Common myeloid progenitor, CD34-positive (primary cell): Measurements from ENCODE around the gene WWC2.

Experiments
- CTCF ChIA-PET: fragments of 350-600 bp; sonication (Branson Sonifier 250); formaldehyde crosslinking; loops from one replicate; lab custom pipeline; 2021; ENCODE audit warnings: antibody characterized with exemption; lab: Charles Lee
- POLR2A ChIA-PET: fragments of 350-600 bp; sonication (Branson Sonifier 250); formaldehyde crosslinking; loops from one replicate; lab custom pipeline; 2021; ENCODE audit warnings: antibody characterized with exemption; lab: Charles Lee
- DNase-seq, 3 donors: peaks; one replicate each; pipeline versions ENCODE4 v3.0.0 to v3.0.0-alpha.2; 2013
- H3K27ac ChIP-seq, 2 experiments: 1 replicate in 1 of 2; 2 replicates in 1 of 2; pipeline ENCODE4 v1.7.0; 2013; ENCODE audit warnings: inconsistent platforms in 2 of 2, low read length in 2 of 2, mild to moderate bottlenecking in 2 of 2, low read depth in 1 of 2, moderate library complexity in 1 of 2; ENCODE audit not compliant: severe bottlenecking in 2 of 2, insufficient read depth in 1 of 2, poor library complexity in 1 of 2
- H3K27me3 ChIP-seq, 5 experiments: replicated peaks in 2 of 5; 1 replicate in 3 of 5; 2 replicates in 2 of 5; pipeline versions ENCODE4 v1.6.1 to v1.7.0; 2013; ENCODE audit warnings: low read length in 4 of 5, mild to moderate bottlenecking in 2 of 5, moderate library complexity in 2 of 5, inconsistent platforms in 1 of 5; ENCODE audit not compliant: insufficient read depth in 5 of 5, control insufficient read depth in 4 of 5
- H3K36me3 ChIP-seq, 4 experiments: 1 replicate in 2 of 4; 2 replicates in 2 of 4; pipeline versions ENCODE4 v1.6.1 to v1.7.0; 2013; ENCODE audit warnings: low read length in 3 of 4, control low read depth in 1 of 4, mild to moderate bottlenecking in 1 of 4; ENCODE audit not compliant: control insufficient read depth in 4 of 4, insufficient read depth in 4 of 4
- H3K4me1 ChIP-seq, 4 experiments: 1 replicate in 3 of 4; 2 replicates in 1 of 4; pipeline versions ENCODE4 v1.6.1 to v1.7.1; 2013; ENCODE audit warnings: low read length in 3 of 4, mild to moderate bottlenecking in 3 of 4, control low read depth in 1 of 4, inconsistent platforms in 1 of 4, moderate library complexity in 1 of 4; ENCODE audit not compliant: control insufficient read depth in 4 of 4, insufficient read depth in 4 of 4; ENCODE audit errors: control extremely low read depth in 1 of 4
- H3K4me3 ChIP-seq, 7 experiments: 1 replicate in 4 of 7; 2 replicates in 3 of 7; pipeline versions ENCODE4 v1.5.1 to v1.7.0; 2013; ENCODE audit warnings: mild to moderate bottlenecking in 7 of 7, low read length in 6 of 7, moderate library complexity in 6 of 7, inconsistent platforms in 2 of 7, low read depth in 2 of 7, control low read depth in 1 of 7; ENCODE audit not compliant: insufficient read depth in 4 of 7, control insufficient read depth in 1 of 7; ENCODE audit errors: extremely low read depth in 1 of 7
- H3K9me3 ChIP-seq, 5 experiments: 1 replicate in 4 of 5; 2 replicates in 1 of 5; pipeline versions ENCODE4 v1.6.1 to v1.7.1; 2013; ENCODE audit warnings: low read length in 4 of 5, mild to moderate bottlenecking in 2 of 5, inconsistent platforms in 1 of 5, low read depth in 1 of 5, moderate library complexity in 1 of 5; ENCODE audit not compliant: control insufficient read depth in 4 of 5, insufficient read depth in 2 of 5; ENCODE audit errors: control extremely low read depth in 1 of 5
- WGBS: methylation state at CpG from one replicate; pipeline ENCODE4 v1.1.5; 2013; ENCODE audit not compliant: insufficient coverage; 5-methylcytosine and 5-hydroxymethylcytosine counted together

WWC2 gene

DNA sequence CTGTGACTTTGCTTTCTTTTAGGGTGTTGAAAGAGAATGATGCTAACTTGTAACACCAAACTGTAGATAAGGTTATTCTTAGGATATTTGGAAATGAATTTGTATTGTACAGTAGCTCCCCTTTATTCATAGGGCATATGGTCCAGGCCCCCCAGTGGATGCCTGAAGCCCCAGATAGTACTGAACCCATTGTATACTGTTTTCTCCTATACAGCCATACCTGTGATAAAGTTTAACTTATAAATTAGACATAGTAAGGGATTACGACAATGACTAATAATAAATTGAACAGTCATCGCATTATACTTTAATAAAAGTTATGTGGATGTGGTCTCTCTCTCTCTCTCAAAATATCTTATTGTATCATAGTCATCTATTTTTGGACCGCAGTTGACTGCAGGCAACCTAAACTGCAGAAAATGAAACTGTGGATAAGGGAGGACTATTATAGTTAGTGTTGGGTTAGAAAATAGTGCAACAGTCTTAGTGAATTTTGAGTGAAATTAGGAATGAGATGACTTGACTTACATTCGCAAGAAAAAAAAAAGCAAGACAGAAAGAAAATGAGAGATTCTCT, 115.9 kb downstream of the WWC2 start:
- POLR2A ChIA-PET = no interaction called here
- CTCF ChIA-PET = interaction anchor here (0.5 to 1.3 kb wide), 3 partner anchors 11 to 696 kb away, joined by 3 read pairs; no protein-coding TSS in a partner anchor
- no peak for DNase-seq
- H3K27ac ChIP-seq = no peak overlapping the region
- H3K4me3 ChIP-seq = no peak overlapping the region
- H3K27me3 ChIP-seq = no peaks in the 10 kb centered on the region
- no CpG with 5 or more reads among the region's 4 CpGs for WGBS
- peaks cover 0 to 5% (median 0%) of the 10 kb centered on the region in 4 experiments for H3K4me1 ChIP-seq
- H3K9me3 ChIP-seq = no peaks in the 10 kb centered on the region
- H3K36me3 ChIP-seq = peaks cover 0 to under 1% (median 0%) of the 10 kb centered on the region in 4 experiments

DNA sequence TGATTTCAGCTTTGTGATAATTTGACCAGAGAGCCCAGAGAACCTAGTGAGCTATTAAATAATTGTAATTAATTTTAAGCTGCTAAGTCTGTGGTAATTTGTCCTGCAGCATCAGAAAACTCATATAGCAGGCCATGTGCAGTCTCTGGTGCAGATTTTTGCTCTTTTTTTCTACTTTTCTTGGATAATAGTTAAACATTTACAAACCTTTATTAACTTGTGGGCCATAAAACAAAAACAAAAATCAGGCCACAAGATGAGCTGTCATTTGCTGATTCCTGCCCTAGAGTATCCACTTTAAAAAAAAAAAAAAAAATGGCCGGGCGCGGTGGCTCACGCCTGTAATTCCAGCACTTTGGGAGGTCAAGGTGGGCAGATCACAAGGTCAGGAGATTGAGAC, 121.2 kb downstream of the WWC2 start:
- H3K9me3 ChIP-seq = no peaks in the 10 kb centered on the region
- H3K4me3 ChIP-seq = no peak overlapping the region
- H3K27ac ChIP-seq = no peak overlapping the region
- WGBS = no CpG with 5 or more reads among the region's 4 CpGs
- H3K4me1 ChIP-seq = peaks cover 0 to 5% (median 0%) of the 10 kb centered on the region in 4 experiments
- H3K36me3 ChIP-seq = peaks cover 0 to 2% (median 0%) of the 10 kb centered on the region in 4 experiments
- CTCF ChIA-PET = interaction anchor here (1.3 to 1.5 kb wide), 2 partner anchors 30 to 282 kb away, joined by 4 to 5 read pairs; no protein-coding TSS in a partner anchor
- no peak for DNase-seq
- POLR2A ChIA-PET = no interaction called here
- H3K27me3 ChIP-seq = no peaks in the 10 kb centered on the region

DNA sequence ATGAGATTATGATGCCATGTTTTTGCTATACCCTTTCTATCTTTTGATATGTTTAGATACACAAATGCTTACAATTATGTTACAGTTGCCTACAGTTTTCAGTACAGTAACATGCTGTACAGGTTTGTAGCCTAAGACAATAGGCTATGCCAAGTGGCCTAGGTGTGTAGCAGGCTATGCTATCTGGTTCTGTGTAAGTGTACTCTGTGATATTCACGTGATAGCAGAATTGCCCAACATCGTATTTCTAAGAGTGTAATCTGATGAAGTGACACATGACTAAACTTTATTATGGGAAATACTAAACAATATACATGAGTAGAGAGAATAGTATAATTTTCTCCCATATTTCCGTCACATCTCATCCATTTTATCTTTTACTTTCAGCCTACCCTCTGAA, 124.0 kb downstream of the WWC2 start:
- WGBS = no CpG with 5 or more reads among the region's 3 CpGs
- POLR2A ChIA-PET = no interaction called here
- CTCF ChIA-PET = no interaction called here

DNA sequence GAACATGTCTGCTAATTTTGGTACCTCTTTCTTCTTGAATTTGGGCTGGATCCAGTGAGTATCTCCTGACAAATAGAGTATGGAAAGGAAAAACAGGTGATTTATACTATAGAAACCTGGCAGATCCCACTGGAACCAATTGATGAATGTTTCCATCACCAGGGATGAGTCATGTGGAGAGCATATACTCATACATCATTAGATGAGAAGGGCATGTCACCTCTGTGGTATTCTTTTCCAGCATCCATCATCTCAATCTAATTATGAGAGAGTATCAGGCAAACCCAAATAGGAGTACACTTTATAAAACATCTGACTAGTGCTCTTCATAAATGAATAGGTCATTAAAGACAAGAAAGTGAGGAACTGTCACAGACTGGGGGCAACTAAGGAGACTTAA, 130.3 kb downstream of the WWC2 start:
- Histone ChIP-seq H3K4me1 (no peaks in the 10 kb centered on the region), H3K27ac (no peak overlapping the region), H3K9me3 (no peaks in the 10 kb centered on the region), H3K36me3 (no peaks in the 10 kb centered on the region), H3K4me3 (no peak overlapping the region), H3K27me3 (no peaks in the 10 kb centered on the region)
- DNase-seq = no peak
- ChIA-PET POLR2A (no interaction called here), CTCF (interaction anchor here (1.8 kb wide), 1 partner anchor 35 kb away, joined by 5 read pairs; no protein-coding TSS in a partner anchor)

More for the DNA sequence above, 124.0 kb downstream of the WWC2 start:
- Histone ChIP-seq H3K27ac (no peak overlapping the region), H3K4me3 (no peak overlapping the region), H3K4me1 (no peaks in the 10 kb centered on the region), H3K36me3 (peaks cover 0 to 2% (median 0%) of the 10 kb centered on the region in 4 experiments), H3K27me3 (no peaks in the 10 kb centered on the region), H3K9me3 (no peaks in the 10 kb centered on the region)
- DNase-seq = no peak

DNA sequence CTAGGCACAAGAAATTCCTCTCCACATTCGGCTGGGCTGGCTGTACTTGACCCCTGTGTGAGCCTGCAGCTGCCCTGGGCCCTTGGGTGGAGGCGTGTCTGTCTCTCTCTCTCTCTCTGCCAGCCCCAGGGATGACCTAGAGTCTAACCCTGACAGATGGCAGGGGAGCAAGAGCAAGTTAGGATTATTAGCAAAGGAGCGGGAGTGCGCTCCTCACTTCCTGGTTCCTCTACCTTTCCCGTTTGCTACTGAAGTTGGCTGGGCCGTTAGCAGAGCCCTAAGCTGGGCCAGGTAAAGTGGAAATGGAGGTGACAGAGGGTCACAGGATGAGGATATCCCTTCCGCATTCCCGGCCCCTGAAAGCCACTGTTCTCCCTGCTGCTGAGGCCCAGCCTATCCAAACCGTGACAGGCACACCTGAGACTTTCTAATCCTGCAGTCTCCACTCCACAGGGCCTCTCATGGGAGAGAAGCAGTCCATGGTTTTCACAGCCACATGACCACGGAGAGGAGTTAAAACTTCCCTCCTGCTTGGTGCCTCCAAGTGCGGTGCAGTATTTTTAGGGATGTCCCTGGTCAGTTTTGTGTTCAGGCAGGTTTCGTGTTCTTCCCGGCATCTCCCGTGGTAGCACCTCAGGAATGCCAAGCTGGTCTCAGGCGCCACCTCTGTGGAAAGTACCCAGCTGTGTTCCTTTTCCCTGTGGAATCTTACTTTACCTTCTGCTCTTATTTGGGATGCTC, 141.7 kb downstream of the WWC2 start:
- H3K27me3 ChIP-seq = no peaks in the 10 kb centered on the region
- DNase-seq = no peak
- POLR2A ChIA-PET = no interaction called here
- no peaks in the 10 kb centered on the region for H3K9me3 ChIP-seq
- CTCF ChIA-PET = interaction anchor here (0.8 to 1.5 kb wide), 3 partner anchors 9 to 315 kb away, joined by 3 to 7 read pairs (median 4); no protein-coding TSS in a partner anchor
- 93% methylated on average over 13 of the region's 15 CpGs for WGBS
- no peak overlapping the region for H3K4me3 ChIP-seq
- peaks cover 0 to 10% (median under 1%) of the 10 kb centered on the region in 4 experiments for H3K36me3 ChIP-seq
- H3K27ac ChIP-seq = no peak overlapping the region
- no peaks in the 10 kb centered on the region for H3K4me1 ChIP-seq

DNA sequence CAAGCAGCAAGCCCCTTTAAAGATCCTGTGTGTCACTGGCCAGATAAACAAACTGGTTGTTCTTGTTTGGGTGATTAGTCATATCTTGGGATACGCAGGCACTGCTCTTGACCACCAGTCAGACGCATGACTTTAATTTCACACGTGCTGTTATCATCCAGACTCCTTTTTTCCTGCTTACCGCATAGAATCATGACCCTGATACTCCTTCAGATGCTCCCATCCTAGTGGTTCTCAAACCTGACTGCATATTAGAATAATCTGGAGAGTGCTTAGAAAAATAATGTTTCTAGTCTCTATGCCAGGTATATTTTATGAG, 142.2 kb downstream of the WWC2 start:
- CTCF ChIA-PET = no interaction called here
- H3K27ac ChIP-seq = no peak overlapping the region
- no CpG with 5 or more reads among the region's 4 CpGs for WGBS

DNA sequence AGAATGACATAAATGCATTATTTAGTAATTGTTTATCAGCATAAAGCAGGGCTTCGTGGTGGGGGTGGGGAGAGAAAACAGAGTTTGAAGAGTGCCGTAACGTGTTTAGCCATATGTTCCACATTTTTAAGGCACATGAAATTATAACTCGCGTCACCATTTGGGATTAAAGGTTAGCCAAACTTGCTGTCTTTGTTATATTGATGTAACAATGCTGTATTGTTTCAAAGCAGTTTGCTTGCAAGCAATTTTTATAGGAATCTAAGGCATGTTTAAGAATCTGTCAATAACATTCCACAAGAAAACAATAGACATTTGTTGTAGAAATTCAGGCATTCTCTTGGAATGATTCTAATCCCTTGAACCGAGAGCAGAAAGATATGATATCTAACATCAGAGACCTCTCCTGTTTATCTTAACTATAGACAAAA, 142.7 kb downstream of the WWC2 start:
- 92% methylated on average over 6 of the region's 6 CpGs for WGBS
- Histone ChIP-seq H3K4me3 (no peak overlapping the region), H3K27ac (no peak overlapping the region), H3K36me3 (peaks cover 0 to 10% (median under 1%) of the 10 kb centered on the region in 4 experiments), H3K27me3 (no peaks in the 10 kb centered on the region), H3K4me1 (no peaks in the 10 kb centered on the region), H3K9me3 (no peaks in the 10 kb centered on the region)
- CTCF ChIA-PET = no interaction called here
- DNase-seq = peak in 1 of 3 donors; percentile 48
- POLR2A ChIA-PET = interaction anchor here (0.6 kb wide), 1 partner anchor 16 kb away, joined by 3 read pairs; no protein-coding TSS in a partner anchor

More for the DNA sequence above, 142.2 kb downstream of the WWC2 start:
- DNase-seq = peak; percentile 32 to 64 (median 34)
- H3K9me3 ChIP-seq = no peaks in the 10 kb centered on the region
- no peak overlapping the region for H3K4me3 ChIP-seq
- POLR2A ChIA-PET = interaction anchor here (0.6 kb wide), 1 partner anchor 15 kb away, joined by 3 read pairs; no protein-coding TSS in a partner anchor
- H3K4me1 ChIP-seq = no peaks in the 10 kb centered on the region
- H3K27me3 ChIP-seq = no peaks in the 10 kb centered on the region
- H3K36me3 ChIP-seq = peaks cover 0 to 10% (median under 1%) of the 10 kb centered on the region in 4 experiments
